Heart left ventricle (tissue), 16 donors: ENCODE measurements around the gene SCARB1. TPM values are rescaled to one million over a fixed set of nuclear protein-coding genes. Genes with fewer than 3 reads are reported as not detected.

Experiments used
- ATAC-seq, 4 donors: fragments of 200-7000 bp; cut with Tn5 transposase; one replicate each; pipeline ENCODE4 v1.9.1; 2020 to 2022; ENCODE audit warnings: moderate library complexity in 4 of 4, mild to moderate bottlenecking in 3 of 4, moderate number of reproducible peaks in 1 of 4
- DNase-seq, 5 donors: peaks; one replicate each; pipeline ENCODE4 v3.0.0-alpha.2; 2020
- H3K27ac ChIP-seq, 12 donors: fragments of 200-600 bp; sonication (generic) in 4 of 12; one replicate each; pipeline versions ENCODE4 v1.5.0 to v1.8.0; 2016 to 2022; ENCODE audit warnings: mild to moderate bottlenecking in 2 of 12
- H3K27me3 ChIP-seq, 9 donors: fragments of 200-600 bp; sonication (generic) in 2 of 9; one replicate each; pipeline versions ENCODE4 v1.5.1 to v1.8.0; 2016 to 2022; ENCODE audit warnings: mild to moderate bottlenecking in 3 of 9
- H3K36me3 ChIP-seq, 9 donors: fragments of 200-600 bp; sonication (generic) in 2 of 9; one replicate each; pipeline versions ENCODE4 v1.5.0 to v1.8.0; 2018 to 2022; ENCODE audit warnings: mild to moderate bottlenecking in 2 of 9
- H3K4me1 ChIP-seq, 12 donors: fragments of 200-600 bp; sonication (generic) in 4 of 12; one replicate each; pipeline versions ENCODE4 v1.5.0 to v1.8.0; 2016 to 2022; ENCODE audit warnings: mild to moderate bottlenecking in 3 of 12
- H3K4me3 ChIP-seq, 12 donors: fragments of 200-600 bp; sonication (generic) in 4 of 12; one replicate each; pipeline versions ENCODE4 v1.5.0 to v1.8.0; 2017 to 2022; ENCODE audit warnings: mild to moderate bottlenecking in 9 of 12, moderate library complexity in 4 of 12
- H3K9me3 ChIP-seq, 12 donors: fragments of 200-600 bp; sonication (generic) in 4 of 12; one replicate each; pipeline versions ENCODE4 v1.5.0 to v1.8.0; 2016 to 2022; ENCODE audit warnings: mild to moderate bottlenecking in 1 of 12
- CTCF ChIP-seq, 12 donors: fragments of 200-600 bp; sonication (generic) in 4 of 12; IDR thresholded peaks; one replicate each; pipeline versions ENCODE4 v1.5.0 to v1.8.0; 2018 to 2022; ENCODE audit warnings: antibody characterized with exemption in 12 of 12, mild to moderate bottlenecking in 5 of 12
- POLR2A ChIP-seq, 2 donors: fragments of 450-650 bp; IDR thresholded peaks; one replicate each; pipeline ENCODE4 v1.6.1; 2017; ENCODE audit warnings: antibody characterized with exemption in 2 of 2, mild to moderate bottlenecking in 2 of 2, moderate library complexity in 2 of 2
- WGBS, 4 donors: extraction: QIAGEN DNeasy Blood & Tissue Kit in 2 of 4; methylation state at CpG; one replicate each; pipeline versions ENCODE4 v1.1.5 to v1.1.7; 2013 to 2018; 5-methylcytosine and 5-hydroxymethylcytosine counted together
- intact Hi-C, 10 donors: fragments of 100-400 bp; cut with DNase I; formaldehyde crosslinking; loops; one replicate each; pipeline versions ENCODE4 v1.11.1 to v1.14.2; 2022
- polyA plus RNA-seq, 2 donors: library from polyadenylated mRNA; stranded (reverse); fragments of 200-250 nt; gene quantifications; one replicate each; pipeline ENCODE4 v1.2.3, GENCODE V29; 2013
- total RNA-seq, 9 donors: library from RNA; depleted of rRNA in 2 of 9; stranded (reverse); fragments of >200 nt in 2 of 9; fragmentation: NEBNext Ultra II Directional in 3 of 9; extraction: Animal tissue kit (Norgen Biotek cat#: 25700) in 3 of 9; gene quantifications; one replicate each; pipeline versions ENCODE4 v1.1.0 to v1.2.4, GENCODE V29; 2016 to 2023
- donor health status: ischemic (EF 13 %, LVEDD 7.1; RV severe dilation, severe dysfunction).
- donor health status: healthy with polysubstance abuse.
- donor health status: DM: no; HTN: yes; CAD: no.
- donor health status: DM: no; HTN: no; CAD: no.
- donor health status: ischemic (EF 25% LVEDD 6.9; RV normal size, moderate dysfunction).
- donor health status: ischemic (EF 25% LVEDD 5.7; RV mildly dilated, moderate dysfunction).
- donor health status: healthy.
- donor health status: DM: yes; HTN: yes; CAD: no.
- donor health status: ischemic (EF 35%, LVEDD 5.7; RV mildly dilated, moderate dysfunction).
- donor health status: nonischemic (EF 11% LVEDD 7.7; RV severe dilation, severe dysfunction).
- donor health status: DM: yes; HTN: yes; CAD: no.
- donor health status: PGD.
- donor health status: ischemic (EF 29% LVEDD 5.4; RV normal size, mild dysfunction).
- donor health status: nonischemic (EF 23%, LVEDD 6.1; RV moderate dilation, normal function).

Gene SCARB1
- total and polyA plus RNA-seq, 11 donors, result 6.9 to 21.7 (median 14.0) TPM

- Histone ChIP-seq H3K27ac (no peak overlapping the region), H3K36me3 (no peaks in the 10 kb centered on the region), H3K4me3 (no peak overlapping the region), H3K27me3 (no peaks in the 10 kb centered on the region), H3K4me1 (peaks cover 0 to 50% (median 28%) of the 10 kb centered on the region in 12 donors), H3K9me3 (peaks cover 0 to 3% (median under 1%) of the 10 kb centered on the region in 12 donors)
- TF ChIP-seq POLR2A (IDR thresholded peaks at IDR 0.05), result no peak
- no peak for TF ChIP-seq CTCF (IDR thresholded peaks at IDR 0.05)
- intact Hi-C loops, result loop anchor here (2.0 to 10.0 kb wide), 22 partner anchors 88 to 865 kb away; partner anchors contain the start of gene NCOR2 (in 5 of the 10)
- ATAC-seq (no peak), DNase-seq (no peak)
- WGBS, 4 donors, result 90 to 94% (median 92%) methylated on average over 14 of the region's 14 CpGs
Observed at GRCh38 chr12:124769881-124770512, 93.7 kb downstream of the SCARB1 start.

- intact Hi-C loops, result loop anchor here in 9 of 10 donors (5.0 to 10.0 kb wide), 13 partner anchors 87 to 717 kb away; partner anchors contain the start of gene NCOR2 (in 5 of the 9)
- H3K27ac ChIP-seq, result no peak overlapping the region
- ATAC-seq, result no peak
- no peaks in the 10 kb centered on the region for H3K27me3 ChIP-seq
- H3K4me3 ChIP-seq, result no peak overlapping the region
- H3K4me1 ChIP-seq, result peaks cover 0 to 48% (median 30%) of the 10 kb centered on the region in 12 donors
- 83 to 90% (median 87%) methylated on average over 3 of the region's 3 CpGs for WGBS, 4 donors
- H3K9me3 ChIP-seq, result peaks cover 0 to 12% (median 7%) of the 10 kb centered on the region in 12 donors
- TF ChIP-seq CTCF (IDR thresholded peaks at IDR 0.05) (no peak), POLR2A (IDR thresholded peaks at IDR 0.05) (no peak)
- no peaks in the 10 kb centered on the region for H3K36me3 ChIP-seq
- DNase-seq, result no peak
Observed at GRCh38 chr12:124769163-124769530, 94.5 kb downstream of the SCARB1 start.

DNA sequence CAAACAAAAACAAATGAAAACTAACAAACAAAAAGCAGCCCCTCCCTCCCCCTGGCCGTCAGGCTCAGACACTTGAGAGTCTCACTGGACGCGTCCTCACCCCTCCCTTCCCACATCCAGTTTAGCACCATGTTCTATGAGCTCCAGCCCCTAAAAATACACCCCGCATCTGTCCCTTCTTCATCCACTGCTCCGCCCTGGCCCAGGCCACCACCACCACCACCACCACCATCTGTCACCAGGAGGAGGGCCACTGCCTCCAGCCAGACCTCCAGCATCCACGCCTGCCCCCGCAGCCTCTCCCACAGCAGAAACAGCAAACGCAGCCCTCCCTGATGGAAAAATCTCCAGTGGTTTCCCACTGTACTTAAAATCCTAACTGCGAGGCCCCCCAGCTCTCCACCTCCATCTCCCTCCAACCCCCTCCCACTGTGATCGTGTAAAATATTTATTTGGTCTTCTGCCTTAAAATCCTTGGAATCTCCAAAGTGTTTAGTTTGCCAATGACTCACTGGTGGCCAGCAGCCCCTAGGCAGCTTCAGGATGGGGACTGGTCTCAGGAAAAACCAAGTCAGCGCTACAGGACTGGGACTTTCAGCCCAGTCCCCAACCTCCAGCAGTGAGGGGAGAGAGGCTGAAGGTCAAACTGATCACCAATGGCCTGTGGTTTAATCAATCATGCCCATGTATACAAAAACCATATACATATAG is 95.1 kb downstream of the SCARB1 start:
- DNase-seq (no peak), ATAC-seq (no peak)
- no peak for TF ChIP-seq POLR2A (IDR thresholded peaks at IDR 0.05)
- no peak for TF ChIP-seq CTCF (IDR thresholded peaks at IDR 0.05)
- peaks cover 0 to 48% (median 30%) of the 10 kb centered on the region in 12 donors for H3K4me1 ChIP-seq
- WGBS, 4 donors, result 76 to 88% (median 86%) methylated on average over 11 of the region's 11 CpGs
- no peak overlapping the region for H3K4me3 ChIP-seq
- intact Hi-C loops, result loop anchor here in 9 of 10 donors (5.0 to 10.0 kb wide), 13 partner anchors 86 to 716 kb away; partner anchors contain the start of gene NCOR2 (in 5 of the 9)
- H3K36me3 ChIP-seq, result no peaks in the 10 kb centered on the region
- no peak overlapping the region for H3K27ac ChIP-seq
- peaks cover 0 to 17% (median 7%) of the 10 kb centered on the region in 12 donors for H3K9me3 ChIP-seq
- H3K27me3 ChIP-seq, result no peaks in the 10 kb centered on the region
